Measurements from ENCODE around the gene EN1. TPM values are rescaled to one million over a fixed set of nuclear protein-coding genes. Genes with fewer than 3 reads are reported as not detected.

Gene EN1
- total RNA-seq, 2 donors from 2014 or later = not detected

- DNase-seq (no peak), ATAC-seq (replicated peaks in 1 of 2) (no peak)
- H3K27me3 Mint-ChIP-seq (ENCODE audit: low read depth) = peaks cover 88% of the 10 kb centered on the region
- peak overlapping the region; percentile 50 to 55 for H3K4me3 Mint-ChIP-seq
- no peak overlapping the region for H3K27ac Mint-ChIP-seq
- H3K36me3 Mint-ChIP-seq (ENCODE audit: insufficient read depth in 2 of 2) = peaks cover 0 to 2% of the 10 kb centered on the region in 2 donors
- H3K9me3 Mint-ChIP-seq = no peaks in the 10 kb centered on the region
- H3K4me1 Mint-ChIP-seq (ENCODE audit: low read depth) = peaks cover 36% of the 10 kb centered on the region
These were observed 3.0 kb downstream of the EN1 start for GRCh38 chr2:118844261-118845004.

GRCh38 chr2:118843483-118844132 lies 3.8 kb downstream of the EN1 start:
- H3K9me3 Mint-ChIP-seq = no peaks in the 10 kb centered on the region
- H3K27ac Mint-ChIP-seq = no peak overlapping the region
- ATAC-seq (replicated peaks in 1 of 2) (no peak), DNase-seq (no peak)
- peak overlapping the region; percentile 45 to 68 for H3K4me3 Mint-ChIP-seq
- peaks cover 0 to 2% of the 10 kb centered on the region in 2 donors for H3K36me3 Mint-ChIP-seq (ENCODE audit: insufficient read depth in 2 of 2)
- H3K27me3 Mint-ChIP-seq (ENCODE audit: low read depth) = peaks cover 88% of the 10 kb centered on the region
- peaks cover 30% of the 10 kb centered on the region for H3K4me1 Mint-ChIP-seq (ENCODE audit: low read depth)

GRCh38 chr2:118842661-118843482 lies 4.6 kb downstream of the EN1 start:
- Mint-ChIP-seq H3K27me3 (ENCODE audit: low read depth) (peaks cover 88% of the 10 kb centered on the region), H3K36me3 (ENCODE audit: insufficient read depth in 2 of 2) (peaks cover 0 to 2% of the 10 kb centered on the region in 2 donors), H3K4me3 (peak overlapping the region; percentile 68 to 80), H3K4me1 (ENCODE audit: low read depth) (peaks cover 23% of the 10 kb centered on the region), H3K9me3 (no peaks in the 10 kb centered on the region), H3K27ac (no peak overlapping the region)
- DNase-seq (no peak), ATAC-seq (replicated peaks in 1 of 2) (no peak)

GRCh38 chr2:118841828-118842461 lies 5.5 kb downstream of the EN1 start:
- Mint-ChIP-seq H3K27ac (no peak overlapping the region), H3K4me1 (ENCODE audit: low read depth) (peaks cover 23% of the 10 kb centered on the region), H3K4me3 (peak overlapping the region; percentile 83 to 84), H3K36me3 (ENCODE audit: insufficient read depth in 2 of 2) (no peaks in the 10 kb centered on the region), H3K9me3 (no peaks in the 10 kb centered on the region), H3K27me3 (ENCODE audit: low read depth) (peaks cover 89% of the 10 kb centered on the region)
- peak in 1 of 2 donors; percentile 15 for ATAC-seq (replicated peaks in 1 of 2)
- no peak for DNase-seq

GRCh38 chr2:118841450-118841827 lies 6.0 kb downstream of the EN1 start:
- no peaks in the 10 kb centered on the region for H3K9me3 Mint-ChIP-seq
- peaks cover 23% of the 10 kb centered on the region for H3K4me1 Mint-ChIP-seq (ENCODE audit: low read depth)
- H3K27ac Mint-ChIP-seq = no peak overlapping the region
- peak overlapping the region; percentile 65 to 84 for H3K4me3 Mint-ChIP-seq
- H3K27me3 Mint-ChIP-seq (ENCODE audit: low read depth) = peaks cover 94% of the 10 kb centered on the region
- no peak for ATAC-seq (replicated peaks in 1 of 2)
- no peaks in the 10 kb centered on the region for H3K36me3 Mint-ChIP-seq (ENCODE audit: insufficient read depth in 2 of 2)
- DNase-seq = no peak

GRCh38 chr2:118838741-118839455 lies 8.6 kb downstream of the EN1 start:
- peaks cover 93% of the 10 kb centered on the region for H3K27me3 Mint-ChIP-seq (ENCODE audit: low read depth)
- no peak overlapping the region for H3K27ac Mint-ChIP-seq
- DNase-seq = no peak
- peaks cover 11% of the 10 kb centered on the region for H3K4me1 Mint-ChIP-seq (ENCODE audit: low read depth)
- H3K36me3 Mint-ChIP-seq (ENCODE audit: insufficient read depth in 2 of 2) = no peaks in the 10 kb centered on the region
- no peak overlapping the region for H3K4me3 Mint-ChIP-seq
- H3K9me3 Mint-ChIP-seq = no peaks in the 10 kb centered on the region
- no peak for ATAC-seq (replicated peaks in 1 of 2)

- ATAC-seq (replicated peaks in 1 of 2) (no peak), DNase-seq (no peak)
- Mint-ChIP-seq H3K27me3 (ENCODE audit: low read depth) (peaks cover 93% of the 10 kb centered on the region), H3K36me3 (ENCODE audit: insufficient read depth in 2 of 2) (no peaks in the 10 kb centered on the region), H3K4me3 (no peak overlapping the region), H3K27ac (no peak overlapping the region), H3K9me3 (no peaks in the 10 kb centered on the region), H3K4me1 (ENCODE audit: low read depth) (peaks cover 5% of the 10 kb centered on the region)
These were observed 9.8 kb downstream of the EN1 start for GRCh38 chr2:118837621-118838020.

GRCh38 chr2:118837067-118837466 lies 10.4 kb downstream of the EN1 start:
- H3K36me3 Mint-ChIP-seq (ENCODE audit: insufficient read depth in 2 of 2) = no peaks in the 10 kb centered on the region
- H3K4me1 Mint-ChIP-seq (ENCODE audit: low read depth) = peaks cover 5% of the 10 kb centered on the region
- no peaks in the 10 kb centered on the region for H3K9me3 Mint-ChIP-seq
- DNase-seq (no peak), ATAC-seq (replicated peaks in 1 of 2) (no peak)
- H3K27me3 Mint-ChIP-seq (ENCODE audit: low read depth) = peaks cover 95% of the 10 kb centered on the region
- no peak overlapping the region for H3K27ac Mint-ChIP-seq
- no peak overlapping the region for H3K4me3 Mint-ChIP-seq

GRCh38 chr2:118836411-118836930 lies 11.0 kb downstream of the EN1 start:
- Mint-ChIP-seq H3K27me3 (ENCODE audit: low read depth) (peaks cover 94% of the 10 kb centered on the region), H3K36me3 (ENCODE audit: insufficient read depth in 2 of 2) (no peaks in the 10 kb centered on the region), H3K4me3 (peak overlapping the region; percentile 70)

GRCh38 chr2:118835746-118836410 lies 11.6 kb downstream of the EN1 start:
- Mint-ChIP-seq H3K36me3 (ENCODE audit: insufficient read depth in 2 of 2) (no peaks in the 10 kb centered on the region), H3K4me1 (ENCODE audit: low read depth) (peaks cover 5% of the 10 kb centered on the region), H3K27me3 (ENCODE audit: low read depth) (peaks cover 94% of the 10 kb centered on the region), H3K27ac (no peak overlapping the region), H3K9me3 (no peaks in the 10 kb centered on the region), H3K4me3 (peak overlapping the region; percentile 70)
- DNase-seq (no peak), ATAC-seq (replicated peaks in 1 of 2) (no peak)

More at GRCh38 chr2:118836411-118836930, 11.0 kb downstream of the EN1 start:
- no peak for DNase-seq
- ATAC-seq (replicated peaks in 1 of 2) = no peak
- H3K4me1 Mint-ChIP-seq (ENCODE audit: low read depth) = peaks cover 5% of the 10 kb centered on the region
- H3K27ac Mint-ChIP-seq = no peak overlapping the region
- H3K9me3 Mint-ChIP-seq = no peaks in the 10 kb centered on the region

- H3K4me1 Mint-ChIP-seq (ENCODE audit: low read depth) = peaks cover 5% of the 10 kb centered on the region
- ATAC-seq (replicated peaks in 1 of 2) = peak in 1 of 2 donors; percentile 39
- no peaks in the 10 kb centered on the region for H3K36me3 Mint-ChIP-seq (ENCODE audit: insufficient read depth in 2 of 2)
- no peak for DNase-seq
- no peak overlapping the region for H3K27ac Mint-ChIP-seq
- H3K9me3 Mint-ChIP-seq = no peaks in the 10 kb centered on the region
- H3K4me3 Mint-ChIP-seq = peak overlapping the region; percentile 49 to 70
- peaks cover 94% of the 10 kb centered on the region for H3K27me3 Mint-ChIP-seq (ENCODE audit: low read depth)
These were observed 12.3 kb downstream of the EN1 start for GRCh38 chr2:118834901-118835745.

All from activated T-cell treated with anti-CD3 and anti-CD28 coated beads, Interleukin-2, amount 50 U/mL, for 72 hours (primary cell).